Left ventricle myocardium inferior (tissue), 1 donor: ENCODE results near the gene GABRG3. TPM values are rescaled to one million over a fixed set of nuclear protein-coding genes. Genes with fewer than 3 reads are reported as not detected.
"Not testable (repeated sequence)": the region's sequence is repeated elsewhere in the genome, so short reads cannot be mapped to it uniquely, and the experiment has no call there.

Source experiments
- DNase-seq: peaks from one replicate; pipeline ENCODE4 v3.0.0-alpha.2; 2020
- H3K27ac ChIP-seq: fragments of 200-600 bp; replicated peaks from 2 replicates; pipeline ENCODE4 v1.8.0; 2021
- H3K27me3 ChIP-seq: fragments of 200-600 bp; 2 replicates; pipeline ENCODE4 v1.8.0; 2021; ENCODE audit warnings: low read depth
- H3K36me3 ChIP-seq: fragments of 200-600 bp; 2 replicates; pipeline ENCODE4 v1.8.0; 2021
- H3K4me1 ChIP-seq: fragments of 200-600 bp; 2 replicates; pipeline ENCODE4 v1.8.0; 2021
- H3K4me3 ChIP-seq: fragments of 200-600 bp; 2 replicates; pipeline ENCODE4 v1.8.0; 2021; ENCODE audit warnings: mild to moderate bottlenecking, moderate library complexity
- H3K9me3 ChIP-seq: fragments of 200-600 bp; replicated peaks from 2 replicates; pipeline ENCODE4 v1.8.0; 2021
- intact Hi-C: fragments of 100-400 bp; cut with micrococcal nuclease; formaldehyde crosslinking; loops from one replicate; pipeline ENCODE4 v1.11.0; 2022
- total RNA-seq: library from RNA; stranded (reverse); fragmentation: NEBNext Ultra II Directional; extraction: Animal tissue kit (Norgen Biotek cat#: 25700); gene quantifications from one replicate; pipeline ENCODE4 v1.2.1, GENCODE V29; 2021
- TF ChIP-seq, protein P1 (sequence below): fragments of 200-600 bp; IDR thresholded peaks from 2 replicates; pipeline ENCODE4 v1.8.0; 2021; ENCODE audit warnings: antibody characterized with exemption, mild to moderate bottlenecking, borderline replicate concordance
- donor health status: DM: no; HTN: yes; CAD: no; lungs with severe emphysema.

Gene GABRG3
- total RNA-seq, 1 donor from 2014 or later = not detected

DNA sequence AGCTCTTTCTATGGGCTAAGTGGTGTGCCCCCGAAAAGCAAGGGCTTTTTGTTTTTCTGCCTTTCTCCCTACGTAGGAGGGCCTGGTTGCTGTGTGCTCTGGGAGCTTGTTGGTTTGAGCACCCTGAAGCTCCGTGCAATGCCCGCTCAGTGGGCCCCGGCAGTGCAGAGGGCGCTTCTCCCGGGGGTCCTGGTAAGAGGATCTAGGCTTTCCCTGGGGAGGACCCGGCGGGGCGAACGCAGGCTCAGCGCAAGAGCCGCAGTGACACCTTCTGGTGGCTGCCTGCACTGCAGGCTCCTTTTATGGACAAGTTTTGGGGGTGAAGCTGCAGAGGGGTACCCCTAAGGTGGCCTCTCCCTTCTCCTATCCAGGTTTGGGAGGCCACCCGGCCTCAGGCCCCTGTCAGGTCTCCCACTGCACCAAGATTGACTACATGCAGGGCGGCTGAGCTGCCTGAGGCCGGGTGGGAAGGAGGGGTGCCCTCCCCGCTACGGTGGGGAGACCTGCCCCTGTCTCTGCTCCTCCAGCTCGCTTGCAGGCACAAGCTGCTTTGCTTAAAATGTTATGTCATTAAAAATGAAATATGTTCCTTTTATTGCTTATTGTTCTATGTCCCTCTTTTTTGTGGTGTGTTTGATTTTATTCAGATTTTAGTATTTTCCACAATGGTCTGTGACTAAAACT, 387.9 kb downstream of the GABRG3 start:
- Histone ChIP-seq H3K27me3 (peaks cover 46% of the 10 kb centered on the region), H3K36me3 (no peaks in the 10 kb centered on the region), H3K4me1 (no peaks in the 10 kb centered on the region), H3K4me3 (no peak overlapping the region), H3K9me3 (no peaks in the 10 kb centered on the region), H3K27ac (no peak overlapping the region)
- TF ChIP-seq, protein P1, sequence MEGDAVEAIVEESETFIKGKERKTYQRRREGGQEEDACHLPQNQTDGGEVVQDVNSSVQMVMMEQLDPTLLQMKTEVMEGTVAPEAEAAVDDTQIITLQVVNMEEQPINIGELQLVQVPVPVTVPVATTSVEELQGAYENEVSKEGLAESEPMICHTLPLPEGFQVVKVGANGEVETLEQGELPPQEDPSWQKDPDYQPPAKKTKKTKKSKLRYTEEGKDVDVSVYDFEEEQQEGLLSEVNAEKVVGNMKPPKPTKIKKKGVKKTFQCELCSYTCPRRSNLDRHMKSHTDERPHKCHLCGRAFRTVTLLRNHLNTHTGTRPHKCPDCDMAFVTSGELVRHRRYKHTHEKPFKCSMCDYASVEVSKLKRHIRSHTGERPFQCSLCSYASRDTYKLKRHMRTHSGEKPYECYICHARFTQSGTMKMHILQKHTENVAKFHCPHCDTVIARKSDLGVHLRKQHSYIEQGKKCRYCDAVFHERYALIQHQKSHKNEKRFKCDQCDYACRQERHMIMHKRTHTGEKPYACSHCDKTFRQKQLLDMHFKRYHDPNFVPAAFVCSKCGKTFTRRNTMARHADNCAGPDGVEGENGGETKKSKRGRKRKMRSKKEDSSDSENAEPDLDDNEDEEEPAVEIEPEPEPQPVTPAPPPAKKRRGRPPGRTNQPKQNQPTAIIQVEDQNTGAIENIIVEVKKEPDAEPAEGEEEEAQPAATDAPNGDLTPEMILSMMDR = peak; percentile 70
- DNase-seq = no peak
- intact Hi-C loops = no loop called here

DNA sequence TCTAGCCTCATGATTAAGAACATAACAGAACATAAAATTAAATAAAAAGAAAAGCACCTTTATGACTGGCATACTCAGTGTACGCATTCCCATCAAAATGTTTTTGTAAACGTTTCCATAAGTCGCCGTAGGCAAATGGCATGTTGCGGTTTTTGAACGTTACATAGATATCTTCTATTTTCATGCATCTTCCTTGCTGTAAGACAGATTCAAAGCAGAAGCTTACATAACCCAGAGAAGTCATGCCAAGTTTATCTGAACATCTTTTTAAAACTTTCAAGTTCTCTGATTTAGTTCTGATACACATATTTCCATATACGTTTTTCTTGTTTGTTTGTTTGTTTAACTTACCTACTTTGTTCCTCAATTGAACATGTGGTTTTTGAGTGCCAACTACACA, 388.6 kb downstream of the GABRG3 start:
- Histone ChIP-seq H3K4me3 (no peak overlapping the region), H3K9me3 (no peaks in the 10 kb centered on the region), H3K36me3 (no peaks in the 10 kb centered on the region), H3K4me1 (no peaks in the 10 kb centered on the region), H3K27me3 (peaks cover 51% of the 10 kb centered on the region), H3K27ac (no peak overlapping the region)
- intact Hi-C loops = no loop called here
- TF ChIP-seq, protein P1 = no peak
- no peak for DNase-seq

DNA sequence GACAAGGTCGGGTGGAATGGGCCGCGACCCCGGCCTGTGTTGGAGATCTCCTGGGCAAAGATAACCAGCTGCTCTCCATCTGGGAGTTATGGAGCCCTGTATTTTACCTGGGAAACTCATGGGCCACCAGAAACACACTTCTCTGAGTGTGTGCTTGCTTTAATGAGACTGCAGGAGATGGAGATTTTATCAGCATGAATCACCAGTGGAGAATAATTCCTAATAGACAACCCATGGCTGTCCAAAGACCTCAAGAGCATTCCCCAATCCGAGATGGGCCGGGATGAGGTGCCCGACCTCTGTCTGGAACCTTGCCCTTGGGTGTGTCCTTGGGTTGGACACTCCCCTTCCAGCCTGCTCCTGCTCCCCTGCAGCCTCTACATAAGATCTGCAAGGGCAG, 389.3 kb downstream of the GABRG3 start:
- Histone ChIP-seq H3K27me3 (peaks cover 51% of the 10 kb centered on the region), H3K9me3 (no peaks in the 10 kb centered on the region), H3K36me3 (no peaks in the 10 kb centered on the region), H3K27ac (no peak overlapping the region), H3K4me3 (no peak overlapping the region), H3K4me1 (no peaks in the 10 kb centered on the region)
- DNase-seq = no peak
- TF ChIP-seq, protein P1 = no peak
- intact Hi-C loops = no loop called here

DNA sequence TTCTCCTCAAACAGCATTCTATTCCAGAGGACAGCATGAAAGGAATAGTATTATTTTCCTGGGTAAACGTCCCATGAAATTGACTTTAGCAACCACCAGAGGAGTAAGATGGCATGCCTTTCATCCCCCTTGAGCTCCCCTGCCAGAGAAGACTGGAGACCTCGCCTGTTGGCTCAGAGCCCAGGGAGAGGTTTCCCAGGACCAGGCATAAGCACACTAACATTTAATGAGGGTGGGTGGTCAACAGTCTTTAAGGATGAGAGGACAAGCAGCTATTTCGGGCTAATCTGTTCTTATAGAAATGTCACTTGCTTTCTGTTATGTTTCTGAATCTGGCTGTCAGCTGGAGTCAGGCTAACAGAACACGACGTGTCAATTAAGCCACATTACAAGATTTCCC, 390.5 kb downstream of the GABRG3 start:
- DNase-seq = no peak
- no peak overlapping the region for H3K4me3 ChIP-seq
- H3K9me3 ChIP-seq = no peaks in the 10 kb centered on the region
- H3K27me3 ChIP-seq = peaks cover 51% of the 10 kb centered on the region
- intact Hi-C loops = no loop called here
- no peak overlapping the region for H3K27ac ChIP-seq
- no peaks in the 10 kb centered on the region for H3K36me3 ChIP-seq
- no peaks in the 10 kb centered on the region for H3K4me1 ChIP-seq
- TF ChIP-seq, protein P1 = no peak

DNA sequence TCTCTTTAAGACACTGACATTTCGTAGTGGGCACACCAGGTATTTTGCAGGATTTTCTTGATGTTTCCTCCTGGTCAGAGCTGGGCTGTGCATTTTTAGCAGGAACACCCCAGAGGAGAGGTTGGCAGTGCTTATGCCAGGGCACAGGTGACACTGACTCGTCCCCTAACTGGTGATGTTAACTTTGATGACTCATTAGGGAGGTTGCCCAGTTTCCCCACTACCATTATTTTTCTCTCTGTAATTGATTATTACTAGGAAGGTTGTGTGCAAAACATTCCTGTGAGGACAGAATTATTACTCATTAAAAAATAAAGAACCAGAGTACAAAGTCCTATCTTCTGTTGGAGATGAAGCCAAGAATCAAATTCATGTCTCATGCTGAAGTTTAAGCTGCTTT, 394.5 kb downstream of the GABRG3 start:
- intact Hi-C loops = no loop called here
- no peak overlapping the region for H3K27ac ChIP-seq
- H3K4me3 ChIP-seq = no peak overlapping the region
- DNase-seq = no peak
- TF ChIP-seq, protein P1 = no peak
- H3K36me3 ChIP-seq = no peaks in the 10 kb centered on the region
- peaks cover 40% of the 10 kb centered on the region for H3K27me3 ChIP-seq
- no peaks in the 10 kb centered on the region for H3K9me3 ChIP-seq
- no peaks in the 10 kb centered on the region for H3K4me1 ChIP-seq

DNA sequence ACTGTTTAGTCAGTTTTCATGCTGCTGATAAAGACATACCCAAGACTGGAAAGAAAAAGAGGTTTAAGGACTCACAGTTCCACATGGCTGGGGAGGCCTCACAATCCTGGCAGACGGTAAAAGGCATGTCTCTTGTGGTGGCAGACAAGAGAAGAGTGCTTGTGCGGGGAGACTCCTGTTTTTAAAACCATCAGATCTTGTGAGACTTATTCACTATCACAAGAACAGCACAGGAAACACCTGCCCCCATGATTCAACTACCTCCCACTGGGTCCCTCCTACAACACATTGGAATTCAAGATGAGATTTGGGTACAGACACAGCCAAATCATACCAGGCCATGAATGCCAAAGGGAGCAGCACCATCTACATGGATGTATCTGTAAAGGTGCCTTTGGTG, 406.4 kb downstream of the GABRG3 start:
- H3K36me3 ChIP-seq, H3K4me3 ChIP-seq, H3K27ac ChIP-seq, intact Hi-C loops, DNase-seq, H3K9me3 ChIP-seq, H3K27me3 ChIP-seq, H3K4me1 ChIP-seq: not testable (repeated sequence)
